GM18505 (cell line): ENCODE measurements around the gene TRAF1.
A peak's percentile ranks its signal among the peaks of the same experiment; 100 is the strongest.

Source experiments
- ATAC-seq: cut with Tn5 transposase; IDR thresholded peaks from one replicate; pipeline ENCODE4 v1.9.1; 2021; ENCODE audit not compliant: unreplicated experiment
- POLR2A ChIP-seq: IDR thresholded peaks from 4 replicates; pipeline ENCODE4 v1.6.1; 2011; ENCODE audit warnings: borderline replicate concordance; ENCODE audit not compliant: insufficient read depth, insufficient read length; ENCODE audit errors: extremely low read depth

TRAF1 gene

DNA sequence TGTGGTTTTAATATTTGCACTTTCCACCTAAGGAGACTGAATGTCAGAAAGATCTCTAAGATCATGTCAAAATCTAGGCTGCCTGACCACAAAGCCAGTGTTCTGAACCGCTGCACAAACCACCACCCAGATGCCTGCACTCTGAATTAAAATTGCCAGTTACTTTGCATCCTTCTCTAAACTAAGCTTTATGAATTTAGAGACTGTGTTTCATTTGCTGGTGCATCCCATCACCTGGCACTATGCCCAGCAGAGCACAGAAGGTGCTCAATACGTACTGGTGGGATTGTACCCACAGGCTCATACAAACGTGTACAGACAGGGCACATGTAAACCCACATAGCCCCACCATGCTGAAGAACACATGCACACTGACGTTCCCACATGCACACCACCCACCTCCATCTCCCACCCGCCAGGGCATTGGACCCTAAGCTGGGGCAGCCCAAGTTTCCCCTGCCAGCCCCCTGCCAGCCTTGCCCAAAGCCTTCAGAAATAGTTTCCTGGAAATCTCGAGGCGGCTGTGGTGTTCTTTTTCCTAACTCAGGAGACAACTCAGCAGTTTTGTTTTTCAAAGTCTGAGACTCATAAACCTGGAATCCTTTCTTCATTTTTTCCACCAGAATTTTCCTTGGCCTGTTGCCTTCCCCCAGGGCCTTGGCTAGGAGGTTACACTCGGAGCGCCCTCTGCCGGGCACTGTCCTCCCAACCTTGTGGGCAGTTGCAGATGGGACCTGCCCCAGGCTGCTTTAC lies 9.6 kb upstream of the TRAF1 start:
- peak; percentile 33 for ATAC-seq
- TF ChIP-seq POLR2A = no peak

DNA sequence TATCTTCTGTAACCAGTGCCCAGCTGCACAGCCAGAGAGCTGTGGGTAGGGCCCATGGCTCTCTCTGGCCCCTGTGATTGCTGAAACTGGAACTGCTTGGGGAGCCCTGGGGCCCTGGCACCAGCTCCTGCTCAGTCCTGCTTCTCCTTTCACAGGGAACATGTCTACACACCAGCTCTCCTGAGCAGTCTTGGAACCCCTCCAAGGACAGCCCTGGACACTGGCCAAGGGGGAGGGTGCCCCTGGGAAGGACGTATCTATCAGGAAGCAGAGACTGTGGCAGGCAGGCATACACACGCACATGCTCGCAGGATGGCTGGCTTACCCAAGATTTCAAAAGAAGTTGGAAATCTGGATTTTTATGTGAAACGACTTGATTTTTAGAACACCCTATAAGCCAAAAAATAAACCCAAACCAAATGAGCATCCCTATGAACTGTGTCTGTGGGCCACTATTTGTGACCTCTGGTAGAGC lies 8.8 kb upstream of the TRAF1 start:
- no peak for ATAC-seq
- TF ChIP-seq POLR2A = peak; percentile 37

DNA sequence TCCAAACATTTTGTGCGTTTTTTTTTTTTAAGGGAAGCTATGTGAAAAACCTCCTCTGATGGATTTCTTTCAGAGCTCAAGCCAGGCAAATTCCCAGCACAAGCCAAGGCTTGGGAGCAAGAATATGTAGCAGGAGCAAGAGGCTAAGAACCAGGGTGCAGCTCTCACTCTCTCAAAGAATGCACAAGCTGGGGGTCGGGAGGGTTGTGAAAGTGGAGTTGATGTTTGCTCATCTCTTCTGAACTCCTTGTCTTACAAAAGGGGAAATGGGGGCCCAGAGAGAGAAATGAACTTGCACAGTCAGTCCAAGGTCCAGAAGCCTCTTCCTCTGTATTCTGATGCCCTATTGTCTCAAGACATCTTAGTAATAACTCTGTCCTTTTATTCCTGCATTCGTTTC lies 7.7 kb upstream of the TRAF1 start:
- no peak for ATAC-seq

DNA sequence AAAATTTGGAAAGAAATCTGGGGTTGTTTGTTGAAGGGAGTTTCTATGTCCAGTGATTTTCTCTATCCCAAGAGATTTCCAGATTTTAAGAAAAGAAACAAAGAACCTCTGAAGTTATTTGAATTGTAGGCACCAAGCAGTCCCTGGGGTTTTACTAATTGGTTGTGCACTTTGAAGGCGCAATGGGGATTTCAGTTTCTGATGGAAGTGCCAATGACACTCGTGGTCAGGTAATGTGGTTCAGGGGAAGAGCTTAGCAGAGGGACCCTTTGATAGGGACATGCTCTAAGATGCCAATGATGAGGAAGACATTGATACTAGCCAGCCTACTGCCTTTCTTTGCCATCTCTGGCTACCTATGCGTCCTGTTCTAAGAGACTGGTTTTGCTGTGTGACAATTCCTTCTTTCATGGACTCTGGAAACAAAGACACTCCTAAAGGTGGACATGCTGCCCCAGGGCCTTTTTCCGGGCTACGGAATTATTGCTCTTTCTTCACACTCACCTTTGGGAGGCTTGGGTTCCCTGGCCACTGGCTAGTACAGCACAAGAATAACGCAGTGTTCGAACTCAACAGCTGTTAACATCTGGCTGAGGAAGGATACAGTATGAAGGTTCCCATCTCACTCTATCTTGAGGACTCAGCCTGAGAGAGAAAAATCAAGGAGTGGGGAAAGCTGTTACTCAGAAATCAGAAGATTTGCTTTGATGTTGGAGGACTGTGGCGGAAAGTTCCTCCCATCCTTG lies 6.9 kb upstream of the TRAF1 start:
- TF ChIP-seq POLR2A = no peak
- ATAC-seq = no peak

More for the DNA sequence above, 7.7 kb upstream of the TRAF1 start:
- peak; percentile 44 for TF ChIP-seq POLR2A

DNA sequence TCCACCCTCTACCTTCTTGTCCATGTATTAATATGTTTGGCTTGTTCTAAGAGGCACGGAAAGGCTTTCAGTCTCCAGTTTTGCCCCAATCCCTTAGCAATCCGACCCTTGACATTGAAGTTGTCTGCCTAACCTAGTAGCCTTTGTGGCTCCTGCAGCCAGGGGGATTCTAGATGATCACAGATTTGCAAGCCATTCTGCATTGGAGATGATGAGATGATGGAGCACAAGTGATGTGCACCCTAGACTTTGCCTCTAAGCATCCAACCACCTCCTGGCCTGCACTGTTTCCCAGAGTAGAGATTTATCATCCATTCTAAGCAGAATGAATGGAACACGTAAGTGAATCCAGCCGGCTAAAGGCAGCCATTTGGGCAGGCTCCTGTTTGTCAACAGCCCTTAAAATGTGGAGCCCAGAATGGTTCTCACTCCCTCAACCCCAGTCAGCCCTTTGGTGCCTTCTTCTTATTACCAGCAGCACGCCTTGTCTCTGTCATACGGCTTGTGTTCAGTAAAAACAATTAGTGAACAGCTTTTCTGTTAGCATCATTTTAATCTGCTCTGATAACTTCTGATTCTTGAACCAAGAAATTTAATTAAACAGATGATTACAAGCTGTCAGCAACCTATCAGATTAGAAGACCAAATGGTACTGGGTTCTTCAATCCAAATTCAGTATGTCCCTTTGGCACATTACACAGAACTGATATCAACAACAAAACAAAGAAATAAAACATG lies 5.7 kb upstream of the TRAF1 start:
- peak; percentile 35 for TF ChIP-seq POLR2A
- no peak for ATAC-seq

DNA sequence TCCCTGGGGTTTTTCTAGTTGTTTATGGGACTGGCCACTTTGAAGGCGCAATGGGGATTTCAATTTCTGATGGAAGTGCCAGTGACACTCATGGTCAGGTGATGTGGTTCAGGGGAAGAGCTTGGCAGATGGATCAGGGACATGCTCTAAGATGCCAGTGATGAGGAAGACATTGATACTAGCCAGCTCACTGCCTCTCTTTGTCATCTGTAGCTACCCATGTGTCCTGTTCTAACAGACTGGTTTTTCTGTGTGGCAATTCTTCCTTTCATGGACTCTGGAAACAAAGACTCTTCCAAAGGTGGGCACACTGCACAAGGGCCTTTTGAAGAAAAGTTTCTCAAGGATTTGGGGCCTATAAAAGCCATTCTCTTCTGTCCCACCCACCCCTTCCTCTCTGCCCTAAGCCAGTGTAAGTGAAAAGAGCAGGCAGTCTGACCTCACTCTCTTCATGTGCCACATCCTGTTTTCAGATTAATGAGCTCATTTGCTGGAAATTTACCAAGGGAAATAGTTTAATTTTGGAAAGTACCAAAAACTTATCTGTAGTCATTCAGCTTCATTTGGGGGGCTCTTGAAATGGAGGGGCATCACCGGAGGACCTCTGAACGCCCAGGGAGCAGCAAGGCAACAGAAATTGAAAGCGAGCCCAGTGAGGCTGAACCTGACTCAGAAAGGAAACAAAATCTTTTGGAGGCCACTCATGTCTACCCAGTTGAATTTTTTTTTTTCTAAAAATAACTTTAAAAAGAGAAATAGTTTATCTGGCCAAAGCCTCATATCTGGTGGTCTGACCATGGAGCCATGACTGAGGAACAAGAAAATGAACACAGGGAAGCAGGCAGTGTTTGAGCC lies 4.9 kb upstream of the TRAF1 start:
- ATAC-seq = peak; percentile 40
- TF ChIP-seq POLR2A = peak; percentile 66

DNA sequence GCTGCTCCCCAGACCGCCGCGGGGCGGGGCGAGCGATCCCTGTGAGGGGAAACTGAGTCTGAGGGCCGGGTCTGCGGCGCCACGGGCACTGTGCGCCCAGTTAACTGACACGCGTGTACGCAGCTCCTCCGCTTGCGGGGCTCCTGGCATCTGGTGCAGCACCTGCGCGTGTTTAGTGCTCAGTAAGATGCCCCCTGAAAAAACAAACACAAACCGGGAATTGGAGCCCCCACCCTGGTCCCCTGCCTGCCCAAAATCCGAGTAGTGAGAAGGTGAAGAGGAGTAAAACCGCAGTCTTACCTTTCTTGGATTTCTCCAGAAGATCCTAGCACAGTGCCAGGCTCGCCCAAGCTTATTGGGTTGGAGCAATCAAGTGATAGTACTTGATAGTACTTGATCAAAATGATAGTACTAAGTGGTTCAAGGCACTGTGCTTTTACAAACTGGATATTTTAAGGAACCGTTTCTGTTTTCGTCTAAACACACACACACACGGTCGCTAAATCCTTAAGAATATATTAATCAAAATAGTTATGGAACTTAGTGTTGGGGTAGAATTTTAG lies 2.7 kb upstream of the TRAF1 start:
- ATAC-seq = no peak
- peak; percentile 7 for TF ChIP-seq POLR2A

DNA sequence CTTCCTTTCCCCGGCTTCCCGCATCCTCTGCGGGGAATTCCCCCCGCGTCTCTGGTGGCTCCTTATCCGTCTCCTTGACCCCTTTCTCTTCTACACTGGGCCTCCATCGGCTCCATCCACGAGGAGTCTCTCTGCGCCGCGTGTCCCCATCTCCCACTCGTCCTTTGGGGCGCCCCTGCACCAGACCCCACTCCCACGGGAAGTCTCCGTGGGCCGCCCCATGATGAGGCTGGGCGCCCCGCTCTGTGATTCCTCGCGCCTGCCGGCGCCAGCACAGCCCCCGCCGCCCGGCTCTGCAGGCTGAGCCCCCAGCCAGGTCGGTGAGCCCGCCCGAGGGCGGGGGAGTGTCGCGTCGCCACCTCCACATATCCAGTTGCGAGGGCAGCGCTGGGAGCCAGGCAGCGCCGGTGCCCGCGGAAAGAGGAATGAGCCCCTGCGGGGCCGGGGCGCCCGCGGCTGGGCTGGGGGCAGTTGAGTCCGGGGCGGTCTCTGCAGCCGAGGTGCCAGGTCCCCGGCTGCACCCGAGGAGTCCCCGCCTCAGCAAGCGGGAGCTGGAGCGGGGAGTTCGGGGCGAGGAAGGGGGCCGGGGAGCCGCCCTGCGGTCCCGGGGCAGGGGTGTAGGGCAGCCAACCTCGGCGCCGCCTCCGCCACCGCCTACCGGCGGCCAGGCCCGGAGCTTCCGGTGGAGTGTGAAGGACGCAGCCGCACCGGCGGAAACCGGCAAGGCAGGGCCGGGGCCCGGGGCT lies 2.1 kb upstream of the TRAF1 start:
- peak; percentile 33 for ATAC-seq

DNA sequence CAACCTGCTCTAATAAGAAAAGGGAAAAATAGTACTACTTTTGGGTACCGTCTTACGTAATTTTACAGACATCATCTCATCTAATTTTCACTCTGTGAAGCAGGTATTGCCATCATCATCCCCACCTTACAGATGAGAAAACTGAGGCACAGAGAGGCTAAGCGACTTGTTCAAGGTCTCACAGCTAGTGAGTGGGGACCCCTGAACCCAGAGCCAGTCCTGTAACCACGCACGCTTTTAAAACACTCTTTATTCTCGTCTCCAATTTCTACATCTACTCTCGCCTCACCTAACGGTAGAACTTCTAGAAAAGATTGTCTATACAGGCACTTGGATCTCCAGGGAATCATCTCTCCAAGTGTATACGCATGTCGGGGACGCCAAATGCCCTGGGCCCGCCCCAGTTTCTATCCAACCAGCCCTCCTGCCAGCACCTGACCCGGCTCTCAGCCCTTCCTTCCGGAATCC lies 1.5 kb upstream of the TRAF1 start:
- ATAC-seq = no peak
- TF ChIP-seq POLR2A = peak; percentile 10

More for the DNA sequence above, 2.1 kb upstream of the TRAF1 start:
- peak; percentile 83 for TF ChIP-seq POLR2A

DNA sequence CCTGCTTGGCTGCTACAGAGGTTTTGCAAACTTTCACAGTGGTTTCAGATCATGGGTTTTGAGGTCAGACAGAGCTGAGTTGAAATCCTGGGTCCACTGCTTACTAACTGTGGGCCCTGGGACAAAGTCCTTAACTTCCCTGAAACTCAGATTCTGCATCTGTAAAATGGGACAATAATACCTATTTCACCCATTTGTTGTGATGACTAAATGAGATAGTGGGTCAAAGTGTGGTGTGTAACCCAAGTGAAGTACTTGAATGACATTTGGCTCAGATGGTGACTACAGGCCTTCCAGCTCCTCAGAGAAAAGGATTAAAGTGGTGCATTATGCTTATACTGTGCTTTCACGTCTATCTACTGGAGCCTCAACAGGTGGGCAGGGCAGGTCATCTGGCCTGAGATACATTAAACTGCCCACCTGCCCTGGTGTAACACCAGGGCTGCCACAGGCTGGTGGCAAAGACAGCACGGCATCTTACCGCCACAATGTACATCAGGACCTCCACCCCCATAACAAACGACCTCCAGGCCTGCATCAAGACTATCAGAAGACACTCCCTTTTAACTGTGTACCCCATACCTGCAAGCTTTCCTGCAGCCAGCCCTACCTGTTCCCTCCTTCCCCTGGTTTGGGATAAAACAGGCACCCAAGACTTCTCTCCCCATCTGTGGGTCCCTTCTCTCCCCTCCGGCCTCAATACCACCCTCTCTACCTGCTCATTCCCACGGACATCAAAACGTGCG lies 846 bp upstream of the TRAF1 start:
- no peak for ATAC-seq
- peak; percentile 50 for TF ChIP-seq POLR2A
